Measurements from ENCODE around the gene DNAH2. TPM values are rescaled to one million over a fixed set of nuclear protein-coding genes. Genes with fewer than 3 reads are reported as not detected.

DNAH2 gene
- total RNA-seq, 1 experiment from 2014 or later = not detected

DNA sequence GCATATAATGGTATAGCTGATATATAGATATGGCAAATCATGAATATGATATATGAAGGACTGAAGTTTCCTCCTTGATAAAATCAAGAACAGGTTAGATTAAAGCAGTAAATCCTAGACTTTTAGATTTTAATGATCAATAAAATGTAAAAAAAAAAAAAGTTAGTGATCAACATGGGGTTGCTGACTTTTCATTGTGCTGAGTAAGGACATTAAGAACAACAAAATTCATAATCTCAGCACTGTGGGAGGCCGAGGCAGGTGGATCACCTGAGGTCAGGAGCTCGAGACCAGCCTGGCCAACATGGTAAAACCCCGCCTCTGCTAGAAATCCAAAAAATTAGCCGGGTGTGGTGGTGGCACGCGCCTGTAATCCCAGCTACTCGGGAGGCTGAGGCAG, 160.7 kb downstream of the DNAH2 start:
- DNase-seq = no peak
- H3K36me3 ChIP-seq = peaks cover 8% of the 10 kb centered on the region; the same call in 1 of the 2 replicates
- no peaks in the 10 kb centered on the region for H3K9me3 ChIP-seq
- no peaks in the 10 kb centered on the region for H3K27me3 ChIP-seq
- H3K4me3 ChIP-seq = no peak overlapping the region

GRCh38 chr17:7880076-7880868, 162.7 kb downstream of the DNAH2 start:
- H3K27me3 ChIP-seq = no peaks in the 10 kb centered on the region
- DNase-seq = no peak
- H3K9me3 ChIP-seq = no peaks in the 10 kb centered on the region
- peaks cover 8% of the 10 kb centered on the region; the same call in 1 of the 2 replicates for H3K36me3 ChIP-seq
- no peak overlapping the region for H3K4me3 ChIP-seq

DNA sequence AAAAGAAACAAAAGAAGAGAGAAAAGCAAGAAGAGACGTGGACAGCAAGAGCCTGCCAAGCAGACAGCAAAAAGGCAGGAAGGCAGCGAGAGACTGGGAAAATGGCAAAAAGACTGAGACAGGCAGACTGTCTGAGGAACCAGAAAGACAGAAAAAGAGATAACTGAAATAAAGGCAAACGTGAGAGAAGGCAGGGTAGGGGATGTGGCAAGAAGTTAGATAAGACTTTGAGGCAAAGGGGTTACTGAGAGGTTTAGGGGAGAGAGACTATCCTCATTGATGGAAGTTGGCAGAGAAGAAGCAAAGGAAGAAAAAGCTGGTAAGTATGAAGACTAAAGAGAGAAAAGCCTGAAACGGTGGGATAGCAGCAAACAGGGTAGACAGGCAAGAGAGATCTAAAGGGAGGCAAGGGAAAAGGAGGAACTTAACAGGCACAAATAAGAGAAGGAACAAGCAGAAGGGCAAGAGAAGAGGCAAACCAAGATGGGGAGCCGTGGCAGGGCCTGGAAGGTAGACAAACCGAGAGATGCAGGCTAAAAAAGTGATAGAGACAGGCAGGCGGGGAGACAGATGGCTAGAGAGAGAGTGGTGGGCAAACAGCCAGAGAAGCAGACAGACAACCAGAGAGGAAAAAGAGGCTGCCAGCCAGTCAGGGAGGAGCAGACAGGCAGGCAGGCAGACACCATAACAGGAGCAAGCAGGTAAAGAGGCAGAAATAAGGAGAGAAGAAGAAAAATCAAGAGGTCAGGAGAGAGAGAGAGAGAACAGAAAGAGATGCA, 163.9 kb downstream of the DNAH2 start:
- Histone ChIP-seq H3K27me3 (no peaks in the 10 kb centered on the region), H3K4me3 (no peak overlapping the region), H3K36me3 (peaks cover 5% of the 10 kb centered on the region; the same call in 1 of the 2 replicates), H3K9me3 (no peaks in the 10 kb centered on the region)
- DNase-seq = no peak

DNA sequence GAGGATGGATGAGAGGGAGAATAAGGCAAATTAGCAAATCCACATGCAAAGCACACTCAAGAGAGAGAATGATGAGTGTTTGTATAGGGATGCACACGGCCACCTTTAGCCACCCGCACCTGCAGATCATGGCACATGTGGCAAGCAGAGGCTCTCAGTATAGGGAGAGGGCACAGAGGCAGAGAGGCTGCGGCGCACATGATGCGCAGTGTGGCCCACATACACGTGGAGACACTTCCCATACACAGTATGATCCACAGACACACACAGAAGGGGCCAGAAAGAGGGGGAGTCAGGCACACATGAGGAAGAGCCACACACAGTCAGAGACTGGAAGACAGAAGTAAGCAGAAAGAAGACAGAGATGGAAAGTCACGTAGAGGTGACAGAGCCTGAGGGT, 164.5 kb downstream of the DNAH2 start:
- H3K9me3 ChIP-seq = no peaks in the 10 kb centered on the region
- peaks cover 5% of the 10 kb centered on the region; the same call in 1 of the 2 replicates for H3K36me3 ChIP-seq
- DNase-seq = no peak
- H3K4me3 ChIP-seq = no peak overlapping the region
- no peaks in the 10 kb centered on the region for H3K27me3 ChIP-seq

- H3K9me3 ChIP-seq = no peaks in the 10 kb centered on the region
- DNase-seq = no peak
- H3K4me3 ChIP-seq = no peak overlapping the region
- no peaks in the 10 kb centered on the region for H3K27me3 ChIP-seq
- peaks cover 5% of the 10 kb centered on the region; the same call in 1 of the 2 replicates for H3K36me3 ChIP-seq
Observed at GRCh38 chr17:7882629-7883028, 165.1 kb downstream of the DNAH2 start.

Other genes starting within 250 kb of the DNAH2 start
- gene ZBTB4, start 238.1 kb upstream of the DNAH2 start, total RNA-seq (2014; rRNA removed; shearing (Covaris generic); ENCODE audit: low replicate concordance) = 5.3 and 6.0 TPM in 2 replicates
- not detected in 2 replicates for gene SLC35G6, start 236.3 kb upstream of the DNAH2 start, total RNA-seq (2014; rRNA removed; shearing (Covaris generic); ENCODE audit: low replicate concordance)
- 11.5 and 16.2 TPM in 2 replicates for gene POLR2A, start 233.4 kb upstream of the DNAH2 start, total RNA-seq (2014; rRNA removed; shearing (Covaris generic); ENCODE audit: low replicate concordance)
- 0.33 TPM in 1 of 2 replicates, not detected in the other for gene TNFSF12, start 168.7 kb upstream of the DNAH2 start, total RNA-seq (2014; rRNA removed; shearing (Covaris generic); ENCODE audit: low replicate concordance)
- 1.7 TPM in 1 of 2 replicates, not detected in the other for gene TNFSF13, start 159.0 kb upstream of the DNAH2 start, total RNA-seq (2014; rRNA removed; shearing (Covaris generic); ENCODE audit: low replicate concordance)
- 85.6 and 106 TPM in 2 replicates for gene SENP3, start 155.8 kb upstream of the DNAH2 start, total RNA-seq (2014; rRNA removed; shearing (Covaris generic); ENCODE audit: low replicate concordance)
- 12.6 and 17.3 TPM in 2 replicates for gene CD68, start 138.1 kb upstream of the DNAH2 start, total RNA-seq (2014; rRNA removed; shearing (Covaris generic); ENCODE audit: low replicate concordance)
- gene MPDU1, start 133.9 kb upstream of the DNAH2 start, total RNA-seq (2014; rRNA removed; shearing (Covaris generic); ENCODE audit: low replicate concordance) = 96.0 and 121 TPM in 2 replicates
- gene SOX15, start 127.7 kb upstream of the DNAH2 start, total RNA-seq (2014; rRNA removed; shearing (Covaris generic); ENCODE audit: low replicate concordance) = 0.23 TPM in 1 of 2 replicates, not detected in the other
- gene FXR2, start 102.8 kb upstream of the DNAH2 start, total RNA-seq (2014; rRNA removed; shearing (Covaris generic); ENCODE audit: low replicate concordance) = 26.8 and 49.5 TPM in 2 replicates
- gene SAT2, start 89.9 kb upstream of the DNAH2 start, total RNA-seq (2014; rRNA removed; shearing (Covaris generic); ENCODE audit: low replicate concordance) = 16.0 and 20.1 TPM in 2 replicates
- not detected in 2 replicates for gene SHBG, start 87.6 kb upstream of the DNAH2 start, total RNA-seq (2014; rRNA removed; shearing (Covaris generic); ENCODE audit: low replicate concordance)
- gene ATP1B2, start 66.8 kb upstream of the DNAH2 start, total RNA-seq (2014; rRNA removed; shearing (Covaris generic); ENCODE audit: low replicate concordance) = not detected in 2 replicates
- gene TP53, start 30.3 kb upstream of the DNAH2 start, total RNA-seq (2014; rRNA removed; shearing (Covaris generic); ENCODE audit: low replicate concordance) = 2.8 and 12.2 TPM in 2 replicates
- 13.4 and 25.9 TPM in 2 replicates for gene WRAP53, start 29.3 kb upstream of the DNAH2 start, total RNA-seq (2014; rRNA removed; shearing (Covaris generic); ENCODE audit: low replicate concordance)
- gene EFNB3, start 12.5 kb upstream of the DNAH2 start, total RNA-seq (2014; rRNA removed; shearing (Covaris generic); ENCODE audit: low replicate concordance) = 0.53 TPM in 1 of 2 replicates, not detected in the other
- gene KDM6B, start 116.5 kb downstream of the DNAH2 start, total RNA-seq (2014; rRNA removed; shearing (Covaris generic); ENCODE audit: low replicate concordance) = 0.07 and 0.20 TPM in 2 replicates
- not detected in 2 replicates for gene TMEM88, start 137.3 kb downstream of the DNAH2 start, total RNA-seq (2014; rRNA removed; shearing (Covaris generic); ENCODE audit: low replicate concordance)
- gene NAA38, start 139.8 kb downstream of the DNAH2 start, total RNA-seq (2014; rRNA removed; shearing (Covaris generic); ENCODE audit: low replicate concordance) = 74.9 and 264 TPM in 2 replicates
- 18.2 and 38.2 TPM in 2 replicates for gene CYB5D1, start 140.3 kb downstream of the DNAH2 start, total RNA-seq (2014; rRNA removed; shearing (Covaris generic); ENCODE audit: low replicate concordance)
- gene CHD3, start 171.0 kb downstream of the DNAH2 start, total RNA-seq (2014; rRNA removed; shearing (Covaris generic); ENCODE audit: low replicate concordance) = 49.6 and 51.1 TPM in 2 replicates
- gene RNF227, start 198.5 kb downstream of the DNAH2 start, total RNA-seq (2014; rRNA removed; shearing (Covaris generic); ENCODE audit: low replicate concordance) = 0.15 and 1.6 TPM in 2 replicates
- gene KCNAB3, start 212.1 kb downstream of the DNAH2 start, total RNA-seq (2014; rRNA removed; shearing (Covaris generic); ENCODE audit: low replicate concordance) = not detected in 2 replicates
- 3.8 and 4.5 TPM in 2 replicates for gene TRAPPC1, start 214.2 kb downstream of the DNAH2 start, total RNA-seq (2014; rRNA removed; shearing (Covaris generic); ENCODE audit: low replicate concordance)
- 29.5 and 39.9 TPM in 2 replicates for gene CNTROB, start 214.5 kb downstream of the DNAH2 start, total RNA-seq (2014; rRNA removed; shearing (Covaris generic); ENCODE audit: low replicate concordance)